Smooth muscle cell (in vitro differentiated cells): ENCODE data around the gene FAM124A. TPM values are rescaled to one million over a fixed set of nuclear protein-coding genes. Genes with fewer than 3 reads are reported as not detected.

Source experiments
- DNase-seq: peaks from one replicate; lab custom pipeline; 2025; ENCODE audit not compliant: unreplicated experiment; lab: John Stamatoyannopoulos, UW
- H2AFZ ChIP-seq: fragments of 200-600 bp; sonication (generic); 2 replicates; pipeline ENCODE4 v1.6.0; 2016; ENCODE audit warnings: antibody characterized with exemption, low read depth, mild to moderate bottlenecking
- H3F3A ChIP-seq: fragments of 200-600 bp; sonication (generic); 2 replicates; pipeline ENCODE4 v1.6.0; 2017; ENCODE audit warnings: antibody characterized with exemption, low read depth
- H3K27ac ChIP-seq: fragments of 200-600 bp; sonication (generic); 2 replicates; pipeline ENCODE4 v1.5.1; 2016; ENCODE audit warnings: low read depth, mild to moderate bottlenecking
- H3K27me3 ChIP-seq: fragments of 200-600 bp; sonication (generic); 2 replicates; pipeline ENCODE4 v1.6.1; 2016; ENCODE audit warnings: low read depth, mild to moderate bottlenecking
- H3K36me3 ChIP-seq: fragments of 200-600 bp; sonication (generic); 2 replicates; pipeline ENCODE4 v1.5.1; 2016; ENCODE audit warnings: low read depth
- H3K4me1 ChIP-seq: fragments of 200-600 bp; sonication (generic); 2 replicates; pipeline ENCODE4 v1.5.1; 2016; ENCODE audit warnings: low read depth
- H3K4me2 ChIP-seq: fragments of 200-600 bp; sonication (generic); 2 replicates; pipeline ENCODE4 v1.6.0; 2016; ENCODE audit warnings: mild to moderate bottlenecking
- H3K4me3 ChIP-seq: fragments of 200-600 bp; sonication (generic); 2 replicates; pipeline ENCODE4 v1.5.1; 2016; ENCODE audit warnings: mild to moderate bottlenecking
- H3K79me2 ChIP-seq: fragments of 200-600 bp; sonication (generic); 2 replicates; pipeline ENCODE4 v1.6.0; 2016; ENCODE audit warnings: low read depth, mild to moderate bottlenecking
- H3K9ac ChIP-seq: fragments of 200-600 bp; sonication (generic); 2 replicates; pipeline ENCODE4 v1.6.0; 2016; ENCODE audit warnings: low read depth
- H3K9me3 ChIP-seq: fragments of 200-600 bp; sonication (generic); replicated peaks from 2 replicates; pipeline ENCODE4 v1.5.1; 2016; ENCODE audit warnings: low read depth
- H4K20me1 ChIP-seq: fragments of 200-600 bp; sonication (generic); 2 replicates; pipeline ENCODE4 v1.6.0; 2016; ENCODE audit warnings: low read depth
- CTCF ChIP-seq: fragments of 200-600 bp; sonication (generic); IDR thresholded peaks from 2 replicates; pipeline ENCODE4 v1.5.1; 2017; ENCODE audit warnings: borderline replicate concordance, mild to moderate bottlenecking, antibody characterized with exemption; ENCODE audit not compliant: insufficient read depth, poor library complexity, severe bottlenecking
- polyA plus RNA-seq: library from polyadenylated mRNA; unstranded; fragments of >200 nt; fragmentation: Nextera tagmentation; extraction: Ambion mirVana; gene quantifications from 2 replicates; pipeline ENCODE4 v1.2.1, GENCODE V29; 2016
- small RNA-seq: library from RNA; depleted of rRNA; stranded (forward); fragments of <200 nt; gene quantifications from one replicate; pipeline ENCODE3, GENCODE V24; 2014
- total RNA-seq: library from RNA; depleted of rRNA; stranded (reverse); fragments of >200 nt; gene quantifications from 2 replicates; pipeline ENCODE4 v1.2.3, GENCODE V29; 2014

FAM124A gene
- total and polyA plus RNA-seq, 2 experiments from 2014 or later, result 0.06 TPM; not detected in 1

- H3F3A ChIP-seq, result no peaks in the 10 kb centered on the region
- H2AFZ ChIP-seq, result no peak overlapping the region
- no peak for TF ChIP-seq CTCF
- no peaks in the 10 kb centered on the region for H3K27me3 ChIP-seq
- H3K9me3 ChIP-seq, result no peaks in the 10 kb centered on the region
- H3K36me3 ChIP-seq, result no peaks in the 10 kb centered on the region
- H3K4me3 ChIP-seq, result no peak overlapping the region
- no peaks in the 10 kb centered on the region for H4K20me1 ChIP-seq
- no peaks in the 10 kb centered on the region for H3K79me2 ChIP-seq
- DNase-seq, result no peak
- no peak overlapping the region for H3K4me2 ChIP-seq
- peaks cover 1% of the 10 kb centered on the region for H3K4me1 ChIP-seq
- H3K27ac ChIP-seq, result no peak overlapping the region
- no peak overlapping the region for H3K9ac ChIP-seq
Measured at GRCh38 chr13:51333826-51334225, 111.6 kb downstream of the FAM124A start.

Small RNA genes lying within 50 kb of the gene (small RNA-seq; reads per million reads assigned to genes)
- not detected for gene PRELID3BP2

Other genes with a start within 250 kb of the FAM124A start
- gene C13orf42, start 111.1 kb upstream of the FAM124A start, total RNA-seq, result not detected in 2 replicates
- not detected in 2 replicates for gene C13orf42, start 111.1 kb upstream of the FAM124A start, polyA plus RNA-seq
- 0.09 TPM in 1 of 2 replicates, not detected in the other for gene SERPINE3, start 117.3 kb downstream of the FAM124A start, total RNA-seq
- 0.19 TPM in 1 of 2 replicates, not detected in the other for gene SERPINE3, start 117.3 kb downstream of the FAM124A start, polyA plus RNA-seq
- 51.6 and 62.2 TPM in 2 replicates for gene INTS6, start 230.6 kb downstream of the FAM124A start, total RNA-seq
- gene INTS6, start 230.6 kb downstream of the FAM124A start, polyA plus RNA-seq, result 22.5 and 29.7 TPM in 2 replicates